ENCODE results near the gene NCAM1.
A peak's percentile ranks its signal among the peaks of the same experiment; 100 is the strongest.
"Not testable (repeated sequence)": the region's sequence is repeated elsewhere in the genome, so short reads cannot be mapped to it uniquely, and the experiment has no call there.

Gene NCAM1

GRCh38 chr11:113281052-113281725, 320.0 kb downstream of the NCAM1 start:
- no peak for DNase-seq

DNA sequence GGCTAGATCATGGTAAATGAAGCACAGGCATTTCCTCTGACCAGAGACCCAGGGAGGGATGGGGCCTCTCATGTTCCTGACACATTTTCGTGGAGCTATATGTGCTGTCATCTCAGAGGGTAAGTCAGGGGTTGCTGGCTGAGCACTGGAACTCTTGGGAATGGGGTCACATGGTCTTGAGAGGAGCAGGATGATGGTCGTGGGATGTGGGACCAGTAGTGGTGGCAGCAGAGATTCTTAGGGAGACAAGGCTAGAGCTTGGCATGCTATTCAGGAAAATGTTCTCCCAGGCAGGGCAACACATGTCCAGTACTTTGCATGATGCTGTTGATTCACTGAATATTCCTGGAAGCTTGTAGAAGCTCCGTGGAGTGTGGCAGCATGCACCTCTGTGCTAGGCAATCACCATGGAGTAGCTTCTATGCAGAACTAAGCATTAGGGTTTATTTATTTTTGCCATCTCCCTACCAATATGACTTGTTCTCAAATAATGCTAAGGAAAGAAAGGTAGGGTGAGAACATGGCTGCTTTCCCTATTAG, 321.7 kb downstream of the NCAM1 start:
- DNase-seq, result no peak

DNA sequence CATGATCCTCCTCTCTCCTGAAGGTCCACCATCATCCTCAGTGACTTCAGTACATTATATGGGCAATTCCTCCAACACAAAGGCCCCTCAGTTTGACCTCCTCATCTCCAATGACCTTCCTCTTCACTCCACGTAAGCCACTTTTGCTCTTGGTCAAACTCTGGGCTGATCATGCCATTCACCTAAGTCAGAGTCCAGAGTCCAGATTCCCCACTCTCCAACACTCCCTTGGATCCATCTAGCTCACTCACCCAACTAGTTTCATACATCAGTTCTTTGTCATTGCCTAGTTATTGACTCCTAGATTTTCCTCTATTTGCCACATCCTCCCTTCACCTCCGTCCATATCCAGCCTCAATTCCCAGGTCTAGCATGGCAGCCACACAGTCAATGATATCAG, 322.7 kb downstream of the NCAM1 start:
- no peak for DNase-seq

DNA sequence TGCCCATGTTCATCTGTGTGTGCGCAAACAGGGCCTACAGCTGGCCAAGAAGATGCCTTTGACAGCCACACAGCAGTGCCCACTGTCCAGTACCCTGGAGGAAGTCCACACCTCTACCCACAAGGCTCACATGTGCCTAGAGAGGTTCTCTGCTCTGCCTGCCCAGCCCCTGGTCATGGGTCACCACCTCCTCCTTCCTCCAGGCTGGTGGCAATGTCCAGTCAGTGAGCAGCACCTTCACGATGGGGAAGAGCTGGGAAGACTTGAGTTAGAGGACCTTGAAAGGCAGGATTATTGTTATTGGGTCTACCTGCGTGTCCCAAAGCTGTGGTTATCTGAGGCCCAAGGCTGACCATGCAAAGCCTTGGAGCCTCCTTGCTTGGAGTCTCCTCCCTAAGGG, 324.8 kb downstream of the NCAM1 start:
- DNase-seq, result no peak

DNA sequence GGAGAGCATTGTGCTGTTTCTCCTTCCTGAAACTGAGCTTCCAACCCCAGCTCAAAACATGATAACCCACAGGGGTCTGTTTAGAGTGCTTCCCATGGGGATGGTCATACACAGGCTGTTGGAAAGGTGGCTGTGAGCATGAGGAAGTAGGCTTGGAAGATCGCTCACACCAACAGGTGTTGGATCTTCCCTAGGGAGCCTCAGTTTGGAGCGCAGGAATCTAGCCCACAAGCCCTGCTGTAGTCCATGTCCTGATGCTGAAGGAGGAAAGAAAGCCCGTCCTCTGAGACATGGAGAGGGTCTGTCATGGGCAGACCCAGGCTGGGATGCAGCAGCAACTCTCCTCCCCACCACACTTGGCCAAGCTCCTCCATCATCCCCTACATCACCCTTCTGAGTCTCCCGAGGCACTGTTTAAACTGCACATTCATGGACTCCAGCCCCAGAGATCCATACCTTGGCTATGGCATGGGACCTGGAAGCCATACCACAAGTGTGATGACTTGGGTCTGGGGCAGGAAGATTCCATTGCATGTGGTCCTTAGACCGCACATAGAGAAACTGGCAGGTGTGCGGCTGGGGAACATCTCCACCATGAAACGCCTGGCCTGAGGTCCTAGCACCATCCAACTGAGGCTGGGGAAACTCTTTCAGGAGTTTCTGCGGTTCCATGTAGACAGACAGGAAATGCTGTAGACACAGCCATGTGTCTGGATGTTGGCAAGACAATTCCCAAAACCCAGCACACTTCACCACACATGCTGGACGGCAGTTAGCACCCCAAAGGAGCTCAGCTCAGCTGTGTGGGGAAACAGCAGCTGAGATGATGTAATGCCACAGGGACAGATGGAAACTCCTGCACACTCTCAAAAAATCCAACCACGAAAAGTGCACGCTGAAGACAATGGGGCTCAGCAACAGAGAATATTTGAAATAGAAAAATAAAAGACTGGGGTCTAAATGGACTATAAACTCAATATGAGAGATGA, 325.6 kb downstream of the NCAM1 start:
- peak; percentile 74 for DNase-seq

DNA sequence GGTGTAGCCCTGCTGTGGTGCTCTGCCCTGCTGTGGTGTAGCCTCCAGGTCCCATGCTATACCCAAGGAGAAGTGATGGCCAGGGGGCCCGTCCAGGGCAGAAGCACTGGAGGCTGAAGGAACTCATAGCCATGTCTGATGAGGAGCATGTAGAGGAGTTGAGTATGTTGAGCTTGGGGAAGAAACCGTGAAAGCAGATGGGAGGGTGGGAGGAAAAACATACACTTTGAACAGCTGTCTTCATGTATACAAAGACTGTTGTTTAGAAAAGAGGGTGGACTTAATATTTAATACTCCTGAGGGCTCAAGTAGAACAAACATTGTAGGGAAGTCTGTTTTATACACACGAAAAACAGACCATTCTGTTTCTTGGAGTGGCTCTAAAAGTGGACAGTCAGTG, 326.6 kb downstream of the NCAM1 start:
- no peak for DNase-seq

DNA sequence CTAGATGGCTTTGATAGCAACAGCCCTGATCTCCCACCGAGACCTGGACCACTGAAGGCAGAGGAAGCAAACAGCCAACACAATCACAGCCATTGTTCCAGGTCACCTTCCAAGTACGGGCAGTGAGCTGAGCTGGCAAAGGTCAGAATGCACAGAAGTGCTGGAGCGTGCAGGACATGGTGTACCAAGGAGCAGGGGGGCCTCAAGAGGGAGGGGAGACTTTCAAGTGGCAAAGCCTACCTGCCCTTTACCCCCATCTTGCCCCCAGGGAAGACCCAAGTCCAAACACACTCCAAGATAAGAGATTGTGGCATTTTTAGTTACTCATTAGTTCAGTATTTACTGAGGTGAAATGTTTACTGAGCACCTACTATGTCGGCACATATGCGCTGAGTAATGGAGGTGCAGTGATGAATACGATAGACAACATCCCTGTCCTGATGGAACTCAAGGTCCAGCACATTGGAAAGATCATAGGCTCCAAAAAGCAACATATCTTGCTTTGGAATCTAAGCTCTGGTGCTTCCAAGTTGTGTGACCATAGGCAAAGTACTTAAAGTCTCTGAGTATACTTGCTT, 327.2 kb downstream of the NCAM1 start:
- DNase-seq, result no peak

- DNase-seq, result peak; percentile 55
Measured at GRCh38 chr11:113289431-113290187, 328.4 kb downstream of the NCAM1 start.

DNA sequence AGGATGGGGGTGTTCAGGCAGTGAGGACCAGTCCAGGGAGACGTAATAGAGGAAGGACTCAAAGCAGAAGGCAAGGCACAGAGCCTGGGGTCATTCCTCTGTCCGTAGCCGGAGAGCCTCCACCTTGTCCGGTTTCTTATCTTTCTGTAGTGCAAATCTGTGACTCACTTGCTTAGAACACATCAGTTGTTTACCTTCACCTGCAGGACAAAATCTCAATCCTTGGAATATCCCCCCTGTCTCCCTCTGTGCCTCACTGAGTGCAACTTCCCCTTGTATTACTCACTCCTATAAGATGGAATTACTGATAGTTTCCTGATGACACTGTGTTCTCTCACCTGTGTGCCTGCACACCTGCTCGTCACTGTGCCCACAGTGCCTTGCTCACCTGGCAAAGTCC, 332.7 kb downstream of the NCAM1 start:
- DNase-seq, result no peak

- no peak for DNase-seq
Measured at GRCh38 chr11:113295993-113296392, 334.8 kb downstream of the NCAM1 start.

DNA sequence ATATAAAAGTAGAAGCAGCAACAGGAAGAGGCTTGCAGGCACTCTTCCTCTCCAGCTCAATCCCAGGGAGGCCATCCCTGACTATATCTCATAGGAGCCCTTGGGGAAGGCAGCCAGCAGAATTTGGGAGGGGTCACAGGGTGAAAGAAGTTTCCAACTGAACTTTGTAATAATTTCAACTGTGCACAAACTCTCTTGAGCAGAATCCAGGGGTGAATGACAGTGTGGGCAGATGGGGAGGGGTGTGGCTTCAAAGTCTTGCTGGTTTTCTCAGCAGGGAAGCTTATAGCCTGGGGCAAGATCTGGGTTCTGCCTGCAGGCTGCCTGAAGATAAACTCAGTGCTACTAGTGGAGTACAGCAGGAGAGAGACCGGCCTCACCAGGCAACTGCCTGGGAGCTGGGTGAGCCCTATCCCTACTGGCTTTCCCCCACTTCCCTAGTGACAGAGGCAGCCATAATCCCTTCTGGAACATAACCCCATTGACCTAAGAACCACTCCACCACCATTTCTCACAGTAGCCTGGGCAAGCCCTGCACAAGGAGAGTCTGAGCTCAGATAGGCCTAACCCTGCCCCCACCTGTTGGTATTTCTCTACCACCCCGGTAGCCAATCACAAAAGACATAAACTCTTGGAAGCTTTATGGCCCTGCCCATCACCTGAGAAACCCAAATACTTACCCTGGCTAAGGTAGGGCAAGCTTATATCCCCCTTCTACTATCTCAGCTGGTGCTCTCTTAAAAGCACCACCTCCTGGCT, 335.4 kb downstream of the NCAM1 start:
- DNase-seq, result no peak

GRCh38 chr11:113298496-113298895, 337.3 kb downstream of the NCAM1 start:
- not testable (repeated sequence) for DNase-seq

GRCh38 chr11:113304916-113305315, 343.7 kb downstream of the NCAM1 start:
- DNase-seq, result no peak

GRCh38 chr11:113305440-113306336, 344.5 kb downstream of the NCAM1 start:
- peak; percentile 63 for DNase-seq

DNA sequence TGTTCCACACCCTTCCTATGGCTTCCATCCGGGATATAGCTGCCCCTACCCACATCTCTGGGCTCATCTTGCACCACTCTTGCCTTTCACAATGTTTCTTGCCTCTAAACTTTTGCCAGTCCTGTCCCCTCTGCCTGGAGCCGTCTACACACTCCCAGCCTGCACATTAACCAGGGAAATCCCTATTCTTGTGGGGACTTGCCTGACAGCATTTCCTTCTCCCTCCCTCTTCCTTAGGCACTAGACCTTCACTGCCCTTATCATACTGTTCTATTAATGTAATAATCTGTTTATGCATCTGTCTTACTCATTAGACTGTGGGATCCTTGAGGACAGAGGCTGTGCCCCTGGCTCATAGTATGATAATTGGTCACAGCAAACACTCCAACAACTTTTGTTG, 347.4 kb downstream of the NCAM1 start:
- no peak for DNase-seq

DNA sequence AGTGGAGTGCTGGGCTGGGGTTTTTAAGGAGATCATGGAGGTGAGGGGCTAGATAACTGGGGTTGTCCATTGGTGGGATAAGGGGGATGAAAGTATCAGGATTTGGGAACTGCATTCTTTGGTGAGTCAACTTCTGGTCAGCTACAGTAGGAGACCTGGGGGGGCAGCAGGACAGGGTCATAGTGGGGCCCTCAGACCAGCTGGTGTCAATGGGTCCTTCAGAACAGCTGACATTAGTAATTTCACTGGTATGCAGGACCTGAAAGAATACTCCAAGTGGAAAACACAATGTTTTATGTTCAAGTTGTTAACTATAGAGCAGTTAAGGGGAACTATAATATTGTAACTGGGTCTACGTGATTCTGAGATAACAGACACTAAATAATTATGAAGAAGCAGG, 350.3 kb downstream of the NCAM1 start:
- no peak for DNase-seq

- DNase-seq, result no peak
Measured at GRCh38 chr11:113313601-113314000, 352.4 kb downstream of the NCAM1 start.

DNA sequence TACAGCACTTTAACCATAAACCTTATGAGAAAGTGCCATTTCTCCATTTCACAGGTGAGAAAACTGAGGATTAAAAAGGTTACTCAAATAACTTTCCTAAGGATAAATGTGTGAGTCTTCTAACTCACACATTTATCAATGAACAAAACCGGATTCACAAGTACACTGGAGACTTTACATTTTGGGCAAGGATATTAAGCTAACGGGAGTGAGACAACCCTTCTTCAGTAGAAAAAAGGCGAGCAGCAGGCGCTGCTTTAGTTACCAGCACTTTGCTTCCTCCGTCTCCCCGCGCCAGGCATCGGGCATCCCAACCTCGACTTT, 352.8 kb downstream of the NCAM1 start:
- DNase-seq, result no peak

DNA sequence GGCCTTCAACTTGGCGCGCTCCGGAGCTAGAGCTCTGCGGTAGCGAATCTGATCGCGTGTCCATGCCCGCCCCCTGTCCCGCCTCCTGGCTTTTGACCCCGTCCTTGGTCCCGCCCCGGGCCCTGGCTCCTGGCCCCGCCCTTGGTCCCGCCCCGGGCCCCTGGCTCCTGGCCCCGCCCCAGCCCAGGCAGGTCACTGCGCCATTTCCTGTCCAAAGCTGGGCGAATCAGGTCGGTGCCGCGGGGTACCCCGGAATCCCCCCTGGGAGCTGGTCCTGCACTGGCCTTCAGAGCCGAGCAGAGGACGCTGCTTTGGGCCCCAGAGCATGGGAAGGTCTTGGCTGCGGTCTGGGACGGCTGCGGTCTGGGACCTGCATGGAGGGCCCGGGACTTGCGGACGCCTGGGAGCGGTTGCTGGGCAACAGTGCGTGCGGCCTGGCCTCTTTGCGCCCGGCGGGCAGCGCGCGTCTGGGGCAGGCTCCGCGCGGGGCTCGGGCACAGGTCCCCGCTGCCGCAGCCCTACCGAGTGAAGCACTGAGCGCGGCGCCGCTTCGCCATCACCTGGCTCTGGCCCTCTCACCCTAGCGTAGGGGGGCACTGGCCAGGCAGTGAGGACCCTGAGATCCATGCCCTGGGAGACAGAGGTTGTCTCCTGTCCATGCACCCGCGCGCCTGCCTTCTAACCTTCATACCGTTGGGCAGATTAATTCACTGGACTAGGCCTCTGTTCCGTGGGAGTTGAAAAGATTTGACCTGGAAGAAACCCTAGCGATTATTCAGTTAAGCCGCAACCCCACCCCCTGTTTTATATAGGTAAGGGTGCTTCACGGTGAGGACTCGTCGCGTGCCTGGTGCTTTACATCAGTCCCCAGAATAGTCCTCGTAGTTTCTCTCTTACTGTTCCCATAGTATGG, 353.4 kb downstream of the NCAM1 start, which contains the start of gene TTC12:
Gene TTC12, plus strand, starts transcription at position 195 of the 913 bp plus-strand sequence. CDS start 1,675 bp downstream, outside the sequence.
- DNase-seq, result peak; percentile 68

All from fibroblast of skin of scalp (primary cell).